ENCODE data around the gene PCDHGA10.
"Not testable (repeated sequence)": the region's sequence is repeated elsewhere in the genome, so short reads cannot be mapped to it uniquely, and the experiment has no call there.

The PCDHGA10 gene

DNA sequence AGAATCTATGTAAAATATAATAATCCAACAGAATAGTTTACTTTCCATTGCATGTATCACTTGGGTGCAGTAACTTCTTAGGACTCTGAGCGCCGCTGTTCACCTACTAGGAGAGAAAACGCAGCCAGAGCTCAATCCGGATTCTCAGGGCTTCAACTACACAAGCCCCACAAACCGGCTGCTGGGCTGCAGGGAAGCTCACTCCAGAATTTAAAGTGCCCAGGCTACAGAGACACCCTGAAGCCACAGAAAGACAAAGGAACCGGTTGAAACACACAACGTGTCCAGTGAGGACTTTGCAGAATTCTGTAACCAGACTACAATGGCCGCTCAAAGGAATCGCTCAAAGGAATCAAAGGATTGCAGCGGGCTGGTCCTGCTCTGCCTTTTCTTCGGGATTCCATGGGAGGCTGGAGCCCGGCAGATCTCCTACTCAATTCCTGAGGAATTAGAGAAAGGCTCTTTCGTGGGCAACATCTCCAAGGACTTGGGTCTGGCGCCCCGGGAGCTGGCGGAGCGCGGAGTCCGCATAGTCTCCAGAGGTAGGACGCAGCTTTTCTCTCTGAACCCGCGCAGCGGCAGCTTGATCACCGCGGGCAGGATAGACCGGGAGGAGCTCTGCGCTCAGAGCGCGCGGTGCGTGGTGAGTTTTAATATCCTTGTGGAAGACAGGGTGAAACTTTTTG lies at the start of gene PCDHGA10:
Gene PCDHGA10, plus strand, starts transcription at position 134 of the 686 bp plus-strand sequence. Its CDS starts 189 bp downstream, at position 323.
- peak; percentile 35 to 41 for DNase-seq (ENCODE audit: low read depth in 2 of 2)

DNA sequence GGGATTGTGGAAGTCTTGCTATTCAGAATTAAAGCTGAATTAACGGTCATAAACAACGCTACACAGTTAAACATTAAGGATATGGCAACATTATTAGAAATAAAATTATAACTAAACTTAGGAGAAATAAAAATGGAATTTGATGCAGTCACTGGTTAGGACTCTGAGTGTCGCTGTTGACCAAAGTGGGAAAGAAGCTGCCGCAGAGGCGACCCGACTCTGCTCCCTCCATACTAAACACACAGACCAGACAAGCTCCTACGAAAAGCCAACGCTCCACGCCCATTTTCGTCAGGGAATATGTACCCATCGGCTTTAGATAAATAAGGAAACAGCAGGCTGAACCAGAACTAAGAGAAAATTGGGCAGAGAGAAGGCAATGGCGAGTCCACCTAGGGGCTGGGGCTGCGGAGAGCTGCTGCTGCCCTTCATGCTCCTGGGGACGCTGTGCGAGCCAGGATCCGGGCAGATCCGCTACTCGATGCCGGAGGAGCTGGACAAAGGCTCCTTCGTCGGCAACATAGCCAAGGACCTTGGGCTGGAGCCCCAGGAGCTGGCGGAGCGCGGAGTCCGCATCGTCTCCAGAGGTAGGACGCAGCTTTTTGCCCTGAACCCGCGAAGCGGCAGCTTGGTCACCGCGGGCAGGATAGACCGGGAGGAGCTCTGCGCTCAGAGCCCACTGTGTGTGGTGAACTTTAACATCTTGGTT lies 48.7 kb upstream of the PCDHGA10 start, which contains the start of gene PCDHGA5:
Gene PCDHGA5, plus strand, starts transcription at position 211 of the 709 bp plus-strand sequence. Its CDS starts 169 bp downstream, at position 380.
- DNase-seq (ENCODE audit: low read depth in 2 of 2) = no peak

DNA sequence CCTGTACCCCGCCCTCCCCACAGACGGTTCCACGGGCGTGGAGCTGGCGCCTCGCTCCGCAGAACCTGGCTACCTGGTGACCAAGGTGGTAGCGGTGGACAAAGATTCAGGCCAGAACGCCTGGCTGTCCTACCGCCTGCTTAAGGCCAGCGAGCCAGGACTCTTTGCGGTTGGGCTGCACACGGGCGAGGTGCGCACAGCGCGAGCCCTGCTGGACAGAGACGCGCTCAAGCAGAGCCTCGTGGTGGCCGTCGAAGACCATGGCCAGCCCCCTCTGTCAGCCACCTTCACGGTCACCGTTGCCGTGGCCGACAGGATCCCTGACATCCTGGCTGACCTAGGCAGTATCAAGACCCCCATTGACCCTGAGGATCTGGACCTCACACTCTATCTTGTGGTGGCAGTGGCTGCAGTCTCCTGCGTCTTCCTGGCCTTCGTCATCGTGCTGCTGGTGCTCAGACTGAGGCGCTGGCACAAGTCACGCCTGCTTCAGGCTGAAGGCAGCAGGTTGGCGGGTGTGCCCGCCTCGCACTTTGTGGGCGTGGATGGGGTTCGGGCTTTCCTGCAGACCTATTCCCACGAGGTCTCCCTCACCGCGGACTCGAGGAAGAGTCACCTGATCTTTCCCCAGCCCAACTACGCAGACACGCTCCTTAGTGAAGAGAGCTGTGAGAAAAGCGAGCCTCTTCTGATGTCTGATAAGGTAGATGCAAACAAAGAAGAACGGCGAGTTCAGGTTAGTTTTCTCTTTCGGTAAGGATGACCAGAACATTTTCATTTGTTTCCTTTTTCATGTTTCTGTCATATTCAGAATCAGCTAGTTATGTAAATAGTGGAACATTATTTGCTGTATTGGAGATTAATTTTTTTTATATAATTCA lies 46.5 kb upstream of the PCDHGA10 start:
- DNase-seq (ENCODE audit: low read depth in 2 of 2) = no peak

DNA sequence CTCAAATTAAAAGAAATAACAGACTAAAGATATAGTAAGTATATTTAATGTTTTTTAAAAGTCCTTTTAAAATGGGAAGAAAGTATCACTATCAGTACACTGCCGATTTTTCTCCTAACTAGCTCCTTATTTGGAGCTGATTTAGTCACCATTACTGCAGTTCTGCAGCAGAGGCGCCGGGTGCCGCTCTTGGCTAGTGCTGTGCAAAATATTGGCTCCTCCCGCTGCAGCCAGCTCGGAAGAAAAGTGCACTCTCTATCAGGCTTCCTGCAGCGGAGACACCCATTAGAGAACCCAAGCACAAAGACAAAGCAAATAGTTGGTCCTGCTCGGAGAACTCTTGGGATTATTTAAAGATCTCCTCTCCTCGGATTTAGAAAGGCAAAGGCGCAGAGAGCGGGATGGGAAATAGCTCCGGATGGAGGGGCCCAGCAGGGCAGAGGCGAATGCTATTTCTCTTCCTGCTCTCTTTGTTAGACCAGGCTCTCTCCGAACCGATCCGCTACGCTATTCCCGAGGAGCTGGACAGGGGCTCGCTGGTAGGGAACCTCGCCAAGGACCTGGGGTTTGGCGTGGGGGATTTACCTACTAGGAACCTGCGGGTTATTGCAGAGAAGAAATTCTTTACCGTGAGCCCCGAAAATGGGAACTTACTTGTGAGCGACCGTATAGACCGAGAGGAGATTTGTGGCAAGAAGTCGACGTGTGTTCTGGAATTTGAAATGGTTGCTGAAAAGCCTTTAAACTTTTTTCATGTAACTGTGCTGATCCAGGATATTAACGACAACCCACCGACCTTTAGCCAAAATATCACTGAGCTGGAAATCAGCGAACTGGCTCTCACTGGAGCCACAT lies 42.6 kb upstream of the PCDHGA10 start, which contains the start of gene PCDHGB3:
Gene PCDHGB3, plus strand, starts transcription at position 249 of the 855 bp plus-strand sequence. Its CDS starts 153 bp downstream, at position 402.
- no peak for DNase-seq (ENCODE audit: low read depth in 2 of 2)

DNA sequence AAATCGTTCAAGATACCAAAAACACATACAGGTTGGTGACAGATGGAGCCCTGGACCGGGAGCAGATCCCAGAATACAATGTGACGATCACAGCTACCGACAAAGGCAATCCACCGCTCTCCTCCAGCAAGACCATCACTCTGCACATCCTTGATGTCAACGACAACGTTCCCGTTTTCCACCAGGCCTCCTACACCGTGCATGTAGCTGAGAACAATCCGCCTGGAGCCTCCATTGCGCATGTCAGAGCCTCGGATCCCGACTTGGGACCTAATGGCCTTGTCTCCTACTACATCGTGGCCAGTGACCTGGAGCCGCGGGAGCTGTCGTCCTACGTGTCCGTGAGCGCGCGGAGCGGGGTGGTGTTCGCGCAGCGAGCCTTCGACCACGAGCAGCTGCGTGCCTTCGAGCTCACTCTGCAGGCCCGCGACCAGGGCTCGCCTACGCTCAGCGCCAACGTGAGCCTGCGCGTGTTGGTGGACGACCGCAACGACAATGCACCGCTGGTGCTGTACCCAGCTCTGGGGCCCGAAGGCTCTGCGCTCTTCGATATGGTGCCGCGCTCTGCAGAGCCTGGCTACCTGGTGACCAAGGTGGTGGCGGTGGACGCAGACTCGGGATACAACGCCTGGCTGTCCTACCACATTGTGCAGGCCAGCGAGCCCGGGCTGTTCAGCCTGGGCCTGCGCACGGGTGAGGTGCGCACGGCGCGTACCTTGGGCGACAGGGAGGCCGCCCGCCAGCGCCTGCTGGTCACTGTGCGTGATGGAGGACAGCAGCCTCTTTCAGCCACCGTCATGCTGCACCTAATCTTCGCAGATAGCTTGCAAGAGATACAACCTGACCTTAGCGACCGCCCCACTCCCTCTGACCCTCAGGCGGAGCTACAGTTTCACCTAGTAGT lies 41.0 kb upstream of the PCDHGA10 start:
- DNase-seq (ENCODE audit: low read depth in 2 of 2) = no peak

DNA sequence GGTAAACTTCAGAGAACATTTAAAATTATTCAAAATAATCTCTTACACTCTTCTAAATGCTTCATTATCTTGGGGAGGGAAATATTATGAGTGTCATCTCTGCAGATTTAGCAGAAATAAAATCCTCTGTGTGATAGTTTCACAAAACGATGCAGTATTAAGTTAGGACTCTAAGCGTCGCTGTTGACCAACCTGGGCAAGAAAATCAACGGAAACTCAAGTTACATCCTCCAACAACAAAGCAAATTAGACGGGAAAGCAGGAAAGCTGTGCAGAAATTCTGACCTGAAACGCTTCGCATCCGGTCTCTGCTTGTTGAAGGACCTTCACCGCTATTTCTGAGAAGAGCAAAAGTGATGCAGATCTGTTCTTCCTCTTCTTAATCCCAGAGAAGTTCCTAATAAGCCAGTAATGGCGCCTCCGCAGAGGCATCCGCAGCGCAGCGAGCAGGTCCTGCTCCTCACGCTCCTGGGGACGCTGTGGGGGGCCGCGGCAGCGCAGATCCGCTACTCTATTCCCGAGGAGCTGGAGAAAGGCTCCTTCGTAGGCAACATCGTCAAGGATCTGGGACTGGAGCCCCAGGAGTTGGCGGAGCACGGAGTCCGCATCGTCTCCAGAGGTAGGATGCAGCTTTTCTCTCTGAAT lies 39.0 kb upstream of the PCDHGA10 start, which contains the start of gene PCDHGA6:
Gene PCDHGA6, plus strand, starts transcription at position 219 of the 645 bp plus-strand sequence. Its CDS starts 193 bp downstream, at position 412.
- no peak for DNase-seq (ENCODE audit: low read depth in 2 of 2)

DNA sequence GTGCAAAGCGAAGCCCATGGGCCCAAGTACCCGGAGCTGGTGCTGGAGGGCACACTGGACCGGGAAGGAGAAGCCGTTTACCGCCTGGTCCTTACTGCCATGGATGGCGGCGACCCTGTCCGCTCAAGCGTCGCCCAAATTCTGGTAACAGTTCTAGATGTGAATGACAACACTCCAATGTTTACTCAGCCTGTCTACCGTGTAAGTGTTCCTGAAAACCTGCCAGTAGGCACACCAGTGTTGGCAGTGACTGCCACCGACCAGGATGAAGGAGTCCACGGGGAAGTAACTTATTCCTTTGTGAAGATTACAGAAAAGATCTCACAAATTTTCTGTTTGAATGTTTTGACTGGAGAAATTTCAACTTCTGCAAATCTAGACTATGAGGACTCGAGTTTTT lies 38.2 kb upstream of the PCDHGA10 start:
- no peak for DNase-seq (ENCODE audit: low read depth in 2 of 2)

DNA sequence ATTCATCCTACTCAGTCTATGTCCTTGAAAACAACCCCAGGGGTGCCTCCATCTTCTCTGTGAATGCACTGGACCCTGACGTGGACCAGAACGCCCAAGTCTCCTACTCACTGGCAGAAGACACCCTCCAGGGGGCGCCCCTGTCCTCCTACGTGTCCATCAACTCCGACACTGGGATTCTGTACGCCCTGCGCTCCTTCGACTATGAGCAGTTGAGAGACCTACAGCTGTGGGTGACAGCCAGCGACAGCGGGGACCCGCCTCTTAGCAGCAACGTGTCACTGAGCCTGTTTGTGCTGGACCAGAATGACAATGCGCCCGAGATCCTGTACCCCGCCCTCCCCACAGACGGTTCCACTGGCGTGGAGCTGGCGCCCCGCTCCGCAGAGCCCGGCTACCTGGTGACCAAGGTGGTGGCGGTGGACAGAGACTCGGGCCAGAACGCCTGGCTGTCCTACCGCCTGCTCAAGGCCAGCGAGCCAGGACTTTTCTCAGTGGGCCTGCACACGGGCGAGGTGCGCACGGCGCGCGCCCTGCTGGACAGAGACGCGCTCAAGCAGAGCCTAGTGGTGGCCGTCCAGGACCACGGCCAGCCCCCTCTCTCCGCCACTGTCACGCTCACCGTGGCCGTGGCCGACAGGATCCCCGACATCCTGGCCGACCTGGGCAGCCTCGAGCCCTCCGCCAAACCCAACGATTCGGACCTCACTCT lies 37.2 kb upstream of the PCDHGA10 start:
- DNase-seq (ENCODE audit: low read depth in 2 of 2) = not testable (repeated sequence)

DNA sequence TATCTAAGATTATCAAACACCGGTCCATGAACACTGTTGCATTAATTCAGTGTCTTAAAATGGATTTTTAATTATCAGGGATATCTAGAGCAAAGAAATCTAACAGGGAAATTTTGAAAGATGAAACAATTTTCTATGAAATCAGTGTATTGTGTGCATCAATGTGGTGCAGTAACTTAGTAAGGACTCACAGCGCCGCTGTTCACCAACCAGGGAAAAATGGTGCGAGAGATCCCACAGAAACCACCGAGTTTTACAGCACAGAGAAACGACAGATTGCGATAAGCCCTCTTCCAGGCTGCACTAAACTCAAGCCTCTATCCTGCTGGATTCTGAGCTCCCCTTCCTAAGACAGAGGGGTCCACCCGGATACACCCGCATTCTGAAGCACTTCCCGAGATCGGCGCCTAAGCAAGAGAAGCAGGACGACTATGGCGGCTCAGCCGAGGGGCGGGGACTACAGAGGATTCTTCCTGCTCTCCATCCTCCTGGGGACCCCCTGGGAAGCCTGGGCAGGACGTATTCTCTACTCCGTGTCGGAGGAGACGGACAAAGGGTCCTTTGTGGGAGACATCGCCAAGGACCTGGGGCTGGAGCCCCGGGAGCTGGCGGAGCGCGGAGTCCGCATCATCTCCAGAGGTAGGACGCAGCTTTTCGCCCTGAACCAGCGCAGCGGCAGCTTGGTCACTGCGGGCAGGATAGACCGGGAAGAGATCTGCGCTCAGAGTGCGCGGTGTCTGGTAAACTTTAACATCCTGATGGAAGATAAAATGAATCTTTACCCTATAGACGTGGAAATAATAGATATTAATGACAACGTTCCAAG lies 30.1 kb upstream of the PCDHGA10 start, which contains the start of gene PCDHGA7:
Gene PCDHGA7, plus strand, starts transcription at position 274 of the 826 bp plus-strand sequence. Its CDS starts 158 bp downstream, at position 432.
- no peak for DNase-seq (ENCODE audit: low read depth in 2 of 2)

DNA sequence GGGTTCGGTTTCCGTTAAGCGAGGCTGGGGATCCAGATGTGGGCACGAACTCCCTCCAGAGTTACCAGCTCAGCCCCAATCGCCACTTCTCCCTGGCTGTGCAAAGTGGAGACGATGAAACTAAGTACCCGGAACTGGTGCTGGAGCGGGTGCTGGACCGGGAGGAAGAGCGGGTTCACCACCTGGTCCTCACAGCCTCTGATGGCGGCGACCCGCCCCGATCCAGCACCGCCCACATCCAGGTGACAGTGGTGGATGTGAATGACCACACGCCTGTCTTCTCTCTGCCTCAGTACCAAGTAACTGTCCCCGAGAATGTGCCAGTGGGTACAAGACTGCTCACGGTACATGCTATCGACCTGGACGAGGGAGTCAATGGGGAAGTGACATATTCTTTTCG lies 29.4 kb upstream of the PCDHGA10 start:
- no peak for DNase-seq (ENCODE audit: low read depth in 2 of 2)

DNA sequence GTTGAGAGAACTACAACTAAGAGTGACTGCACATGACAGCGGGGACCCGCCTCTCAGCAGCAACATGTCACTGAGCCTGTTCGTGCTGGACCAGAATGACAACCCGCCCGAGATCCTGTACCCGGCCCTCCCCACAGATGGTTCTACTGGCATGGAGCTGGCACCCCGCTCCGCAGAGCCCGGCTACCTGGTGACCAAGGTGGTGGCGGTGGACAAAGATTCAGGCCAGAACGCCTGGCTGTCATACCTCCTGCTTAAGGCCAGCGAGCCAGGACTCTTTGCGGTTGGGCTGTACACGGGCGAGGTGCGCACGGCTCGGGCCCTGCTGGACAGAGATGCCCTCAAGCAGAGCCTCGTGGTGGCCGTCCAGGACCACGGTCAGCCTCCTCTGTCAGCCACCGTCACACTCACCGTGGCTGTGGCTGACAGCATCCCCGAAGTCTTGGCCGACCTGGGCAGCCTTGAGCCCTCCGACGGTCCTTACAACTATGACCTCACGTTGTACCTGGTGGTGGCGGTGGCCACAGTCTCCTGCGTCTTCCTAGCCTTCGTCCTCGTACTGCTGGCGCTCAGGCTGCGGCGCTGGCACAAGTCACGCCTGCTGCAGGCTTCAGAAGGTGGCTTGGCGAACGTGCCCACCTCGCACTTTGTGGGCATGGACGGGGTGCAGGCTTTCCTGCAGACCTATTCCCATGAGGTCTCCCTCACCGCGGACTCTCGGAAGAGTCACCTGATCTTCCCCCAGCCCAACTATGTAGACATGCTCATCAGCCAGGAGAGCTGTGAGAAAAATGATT lies 28.1 kb upstream of the PCDHGA10 start:
- DNase-seq (ENCODE audit: low read depth in 2 of 2) = no peak

DNA sequence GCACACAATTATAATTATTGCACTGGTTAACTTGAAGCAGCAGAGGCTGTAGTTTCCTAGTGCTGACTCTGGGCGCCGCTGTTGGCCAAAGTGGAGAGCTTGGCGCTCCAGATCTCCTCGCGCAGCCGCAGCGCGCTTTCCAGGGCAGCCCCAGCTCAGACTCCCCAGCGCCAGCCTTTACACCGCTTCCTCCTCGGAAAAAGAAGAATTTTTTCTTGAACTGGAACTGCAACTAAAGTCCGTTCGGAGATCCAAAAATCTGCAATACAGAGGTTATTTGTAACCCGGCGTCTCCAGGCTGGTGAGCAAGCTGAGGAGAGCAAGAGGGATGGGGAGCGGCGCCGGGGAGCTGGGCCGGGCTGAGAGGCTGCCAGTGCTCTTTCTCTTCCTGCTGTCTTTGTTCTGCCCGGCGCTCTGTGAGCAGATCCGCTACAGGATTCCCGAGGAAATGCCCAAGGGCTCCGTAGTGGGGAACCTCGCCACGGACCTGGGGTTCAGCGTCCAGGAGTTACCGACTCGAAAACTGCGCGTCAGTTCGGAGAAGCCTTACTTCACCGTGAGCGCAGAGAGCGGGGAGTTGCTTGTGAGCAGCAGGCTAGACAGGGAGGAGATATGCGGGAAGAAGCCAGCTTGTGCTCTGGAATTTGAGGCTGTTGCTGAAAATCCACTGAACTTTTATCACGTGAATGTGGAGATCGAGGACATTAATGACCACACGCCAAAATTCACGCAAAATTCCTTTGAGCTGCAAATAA lies 25.1 kb upstream of the PCDHGA10 start, which contains the start of gene PCDHGB4:
Gene PCDHGB4, plus strand, starts transcription at position 142 of the 755 bp plus-strand sequence. Its CDS starts 187 bp downstream, at position 329.
- DNase-seq (ENCODE audit: low read depth in 2 of 2) = not testable (repeated sequence)

DNA sequence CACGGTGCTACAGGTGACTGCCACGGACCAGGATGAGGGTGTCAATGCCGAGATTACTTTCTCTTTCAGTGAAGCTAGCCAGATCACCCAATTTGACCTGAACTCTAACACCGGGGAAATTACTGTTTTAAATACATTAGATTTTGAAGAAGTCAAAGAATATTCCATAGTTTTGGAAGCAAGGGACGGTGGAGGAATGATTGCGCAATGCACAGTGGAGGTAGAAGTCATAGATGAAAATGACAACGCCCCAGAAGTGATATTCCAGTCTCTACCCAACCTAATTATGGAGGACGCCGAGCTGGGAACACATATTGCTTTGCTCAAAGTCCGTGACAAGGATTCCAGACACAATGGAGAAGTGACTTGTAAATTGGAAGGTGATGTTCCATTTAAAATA lies 24.1 kb upstream of the PCDHGA10 start:
- no peak for DNase-seq (ENCODE audit: low read depth in 2 of 2)

DNA sequence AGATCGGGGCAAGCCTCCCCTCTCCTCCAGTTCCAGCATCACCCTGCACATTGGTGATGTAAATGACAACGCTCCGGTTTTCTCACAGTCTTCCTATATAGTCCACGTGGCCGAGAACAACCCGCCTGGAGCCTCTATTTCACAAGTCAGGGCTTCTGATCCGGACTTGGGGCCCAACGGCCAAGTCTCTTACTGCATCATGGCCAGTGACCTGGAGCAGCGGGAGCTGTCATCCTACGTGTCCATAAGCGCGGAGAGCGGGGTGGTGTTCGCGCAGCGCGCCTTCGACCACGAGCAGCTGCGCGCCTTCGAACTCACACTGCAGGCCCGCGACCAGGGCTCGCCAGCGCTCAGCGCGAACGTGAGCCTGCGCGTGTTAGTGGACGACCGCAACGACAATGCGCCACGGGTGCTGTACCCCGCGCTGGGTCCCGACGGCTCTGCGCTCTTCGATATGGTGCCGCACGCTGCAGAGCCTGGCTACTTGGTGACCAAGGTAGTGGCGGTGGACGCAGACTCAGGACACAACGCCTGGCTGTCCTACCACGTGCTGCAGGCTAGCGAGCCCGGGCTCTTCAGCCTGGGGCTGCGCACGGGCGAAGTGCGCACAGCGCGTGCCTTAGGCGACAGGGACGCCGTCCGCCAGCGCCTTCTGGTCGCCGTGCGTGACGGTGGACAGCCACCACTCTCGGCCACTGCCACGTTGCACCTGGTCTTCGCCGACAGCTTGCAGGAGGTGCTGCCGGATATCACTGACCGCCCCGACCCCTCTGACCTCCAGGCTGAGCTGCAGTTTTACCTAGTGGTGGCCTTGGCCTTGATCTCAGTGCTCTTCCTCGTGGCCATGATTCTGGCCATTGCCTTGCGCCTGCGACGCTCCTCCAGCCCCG lies 23.4 kb upstream of the PCDHGA10 start:
- DNase-seq (ENCODE audit: low read depth in 2 of 2) = no peak

Data from stimulated activated CD8-positive, alpha-beta memory T cell treated with anti-CD3 and anti-CD28 coated beads, Interleukin-7, amount 100 ng/mL, for 4 hours (primary cell).